NOMO-1 (cell line): Measurements from ENCODE around the gene TH.

Experiments
- DNase-seq, 2 experiments: peaks; one replicate each; lab custom pipeline; 2025; ENCODE audit not compliant: unreplicated experiment in 2 of 2; lab: John Stamatoyannopoulos, UW

Gene TH

DNA sequence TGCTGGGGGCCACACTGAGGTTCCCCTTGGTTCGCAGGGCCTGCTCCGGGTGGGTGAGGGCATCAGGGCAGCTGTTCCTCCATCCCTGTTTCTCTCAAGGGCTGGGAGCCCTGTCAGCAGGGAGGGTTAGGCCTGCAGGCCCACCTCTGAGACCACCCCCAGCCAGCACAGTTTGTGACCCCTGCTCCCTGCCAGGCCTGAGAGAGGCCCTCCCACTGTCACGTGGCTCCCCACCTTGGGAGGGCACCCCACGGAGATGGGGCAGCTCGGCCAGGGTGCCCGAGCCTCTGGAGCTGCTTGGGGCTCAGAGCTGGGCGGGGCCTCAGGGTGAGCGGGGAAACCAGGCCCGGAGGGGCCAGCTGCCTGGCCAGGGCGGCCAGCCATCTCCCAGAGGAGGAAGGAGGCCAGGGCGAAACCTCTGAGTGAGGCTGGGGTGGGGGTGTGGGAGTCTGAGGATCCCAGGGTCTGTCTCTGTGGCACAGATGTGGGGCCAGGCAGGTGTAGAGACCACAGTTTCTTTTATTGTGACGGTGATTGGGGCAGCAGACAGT is 8.1 kb downstream of the TH start:
- DNase-seq = no peak

DNA sequence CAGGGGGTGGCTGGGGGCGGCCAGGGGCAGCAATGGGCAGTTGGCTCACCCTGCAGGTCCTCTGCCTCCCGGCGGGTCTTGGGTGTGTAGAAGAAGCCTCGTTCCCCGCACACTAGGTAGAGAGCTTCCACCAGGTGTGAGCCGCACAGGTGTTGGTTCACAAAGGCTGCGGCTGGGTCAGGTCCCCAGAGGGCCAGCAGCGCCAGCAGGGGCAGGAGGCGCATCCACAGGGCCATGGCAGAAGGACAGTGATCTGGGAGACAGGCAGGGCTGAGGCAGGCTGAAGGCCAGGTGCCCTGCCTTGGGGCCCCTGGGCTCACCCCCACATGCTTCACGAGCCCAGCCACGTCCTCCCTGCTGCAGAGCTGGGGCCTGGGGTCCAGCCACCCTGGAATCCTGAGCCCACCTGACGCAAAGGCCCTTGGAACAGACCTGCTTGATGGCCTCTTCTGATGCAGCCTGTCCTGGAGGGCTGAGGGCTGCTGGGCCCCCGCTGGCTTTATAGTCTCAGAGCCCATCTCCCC is 10.8 kb downstream of the TH start, which contains the start of gene INS:
TSS of gene INS (minus strand) at position 474 of the 524 bp plus-strand sequence. CDS start at position 236, 238 bp downstream.
- DNase-seq = no peak

DNA sequence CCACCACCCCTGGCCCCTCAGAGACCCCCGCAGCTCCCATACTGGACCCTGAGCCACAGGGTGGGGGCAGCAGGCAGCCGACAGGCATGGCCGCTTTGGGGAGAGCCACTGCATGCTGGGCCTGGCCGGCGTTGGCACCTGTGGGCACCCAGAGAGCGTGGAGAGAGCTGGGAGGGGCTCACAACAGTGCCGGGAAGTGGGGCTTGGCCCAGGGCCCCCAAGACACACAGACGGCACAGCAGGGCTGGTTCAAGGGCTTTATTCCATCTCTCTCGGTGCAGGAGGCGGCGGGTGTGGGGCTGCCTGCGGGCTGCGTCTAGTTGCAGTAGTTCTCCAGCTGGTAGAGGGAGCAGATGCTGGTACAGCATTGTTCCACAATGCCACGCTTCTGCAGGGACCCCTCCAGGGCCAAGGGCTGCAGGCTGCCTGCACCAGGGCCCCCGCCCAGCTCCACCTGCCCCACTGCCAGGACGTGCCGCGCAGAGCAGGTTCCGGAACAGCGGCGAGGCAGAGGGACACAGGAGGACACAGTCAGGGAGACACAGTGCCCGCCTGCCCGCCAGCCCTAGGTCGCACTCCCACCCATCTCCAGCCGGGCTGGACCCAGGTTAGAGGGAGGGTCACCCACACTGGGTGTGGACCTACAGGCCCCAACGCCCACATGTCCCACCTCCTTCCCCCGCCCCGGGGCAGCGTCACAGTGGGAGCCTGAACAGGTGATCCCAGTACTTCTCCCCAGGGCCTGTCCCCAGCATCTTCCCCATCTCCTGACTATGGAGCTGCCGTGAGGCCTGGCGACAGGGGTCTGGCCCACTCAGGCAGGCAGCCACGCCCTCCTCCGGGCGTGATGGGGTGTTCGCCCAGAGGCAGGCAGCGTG is 11.8 kb downstream of the TH start:
- no peak for DNase-seq

DNA sequence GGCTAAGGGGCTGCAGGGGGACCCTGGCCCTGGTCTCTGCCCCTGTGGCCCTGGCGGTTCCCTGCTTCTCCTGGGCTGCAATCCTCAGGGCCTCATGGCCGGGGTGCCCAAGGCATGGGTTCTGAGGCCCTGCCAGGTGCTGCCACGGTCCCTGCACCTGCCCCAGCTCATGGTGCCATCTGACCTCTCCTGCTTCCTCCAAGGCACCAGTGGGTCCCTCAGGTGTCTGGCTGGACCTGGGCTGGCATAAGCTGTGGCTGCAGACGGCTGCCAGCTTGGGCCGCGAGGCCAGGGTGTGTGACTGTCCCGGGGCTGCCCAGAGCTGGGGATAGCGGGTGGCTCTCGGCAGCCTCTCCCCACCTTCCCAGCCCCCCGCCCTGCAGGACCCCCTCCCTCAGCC is 12.6 kb downstream of the TH start:
- DNase-seq = no peak

DNA sequence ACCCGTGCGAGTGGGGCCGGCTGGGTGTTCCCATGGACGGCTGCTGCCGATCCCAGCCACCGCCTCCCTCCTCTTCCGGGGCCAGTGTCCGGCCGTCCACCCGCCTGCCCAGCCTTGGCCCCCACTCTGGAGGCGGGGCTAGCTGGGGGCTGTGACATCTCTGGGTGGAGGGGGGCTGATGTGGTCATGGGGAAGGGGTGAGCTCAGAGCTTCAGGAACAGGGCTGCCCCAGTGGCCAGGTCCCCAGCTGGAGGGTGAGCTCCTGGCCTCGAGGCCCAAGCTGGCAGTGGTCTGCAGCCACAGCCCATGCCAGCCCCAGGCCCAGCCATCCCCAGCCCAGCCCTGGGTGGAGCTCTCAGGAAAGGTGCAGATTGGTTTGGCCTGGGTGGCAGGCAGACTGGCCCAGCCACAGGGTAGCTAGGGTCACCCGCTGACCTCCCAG is 13.3 kb downstream of the TH start:
- no peak for DNase-seq

DNA sequence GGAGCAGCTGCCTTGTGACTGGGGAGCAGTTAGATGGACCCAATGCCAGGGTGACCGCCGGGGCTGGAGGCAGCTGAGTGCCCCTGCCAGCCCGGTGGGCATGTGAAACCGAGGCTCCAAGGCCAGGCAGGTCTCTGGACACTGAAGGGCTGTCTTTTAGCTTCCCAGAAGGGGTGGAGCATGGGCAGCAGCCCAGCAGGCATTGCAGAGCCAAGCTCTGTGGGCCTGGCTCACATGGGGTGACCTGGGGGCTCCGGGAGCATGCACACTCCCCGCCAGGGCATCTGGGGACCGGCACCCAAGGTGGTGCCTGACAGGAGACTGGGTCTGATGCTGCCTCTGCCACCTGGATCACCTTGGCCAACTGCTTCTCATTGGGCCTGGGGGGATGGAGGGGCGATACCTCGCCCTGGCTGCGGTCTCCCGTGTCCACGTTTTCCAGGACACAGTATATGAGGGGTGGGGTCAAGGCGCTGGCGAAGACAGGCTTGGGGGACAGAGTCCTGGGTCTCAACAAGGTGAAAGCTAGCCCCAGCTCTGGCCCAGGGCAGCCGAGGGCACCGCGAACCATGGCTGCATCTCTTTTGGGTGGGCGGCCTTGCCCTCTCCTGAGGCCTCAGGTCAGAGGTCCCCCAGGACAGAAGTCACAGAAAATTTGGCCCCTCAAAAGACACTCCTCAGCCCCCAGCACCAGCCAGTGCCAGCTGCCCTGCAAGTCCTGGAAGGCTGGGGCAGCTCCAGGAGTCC is 14.1 kb downstream of the TH start:
- DNase-seq = no peak

DNA sequence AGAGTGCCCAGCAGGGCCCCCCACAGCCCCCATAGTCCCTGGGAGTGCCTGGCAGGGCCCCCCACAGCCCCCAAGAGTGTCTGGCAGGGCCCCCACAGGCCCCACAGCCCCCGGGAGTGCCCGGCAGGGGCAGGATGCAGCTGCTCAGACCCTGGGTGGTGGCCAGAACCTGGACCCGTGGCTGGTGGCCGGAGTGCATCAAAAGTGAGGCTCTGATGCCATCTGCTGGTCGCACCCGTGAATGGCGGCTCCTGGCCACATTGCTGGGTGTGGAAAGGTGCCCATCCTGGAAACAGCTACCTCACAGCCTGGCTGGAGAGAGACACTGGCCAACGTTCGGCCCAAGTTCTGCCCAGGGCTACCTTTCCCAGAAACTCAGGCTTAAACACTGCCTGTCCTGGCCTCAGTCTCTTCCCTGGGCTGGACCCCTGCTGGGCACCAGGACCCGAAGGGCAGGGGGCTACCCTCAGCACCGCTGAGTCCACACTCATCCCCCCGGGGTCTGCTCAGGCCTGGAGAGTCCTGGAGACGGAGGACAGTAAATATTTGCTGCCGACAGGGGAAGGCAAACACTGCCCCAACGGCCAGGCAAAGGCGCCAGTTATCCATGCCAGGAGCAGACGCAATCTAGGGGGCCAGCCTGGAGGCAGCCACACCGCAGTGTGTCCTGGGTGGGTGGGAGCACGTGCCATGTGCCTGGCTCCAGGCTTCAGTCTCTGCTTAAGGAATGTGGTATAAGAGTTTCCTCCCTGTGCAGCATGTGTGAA is 15.0 kb downstream of the TH start:
- peak in 1 of 2 experiments; percentile 32 for DNase-seq

DNA sequence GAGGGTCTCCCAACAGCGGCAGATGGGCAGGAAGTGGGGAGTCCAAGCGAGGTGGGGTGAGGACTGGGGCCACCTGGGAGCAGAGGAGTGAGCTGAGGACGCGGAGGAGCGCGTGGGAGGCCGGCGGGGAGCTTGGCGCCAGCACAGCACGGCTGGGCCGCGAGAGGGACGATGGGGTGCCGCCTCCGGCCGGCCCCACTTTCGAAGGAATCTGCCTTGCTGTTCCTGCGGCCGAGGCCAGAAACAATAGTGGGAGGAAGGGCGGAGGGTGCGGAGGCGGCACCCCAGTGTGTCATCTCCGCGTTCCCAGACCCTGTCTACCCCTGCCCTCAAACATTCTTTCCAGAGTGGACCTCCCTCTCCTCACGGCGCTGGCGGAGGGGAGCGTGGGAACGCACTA is 16.1 kb downstream of the TH start:
- no peak for DNase-seq

DNA sequence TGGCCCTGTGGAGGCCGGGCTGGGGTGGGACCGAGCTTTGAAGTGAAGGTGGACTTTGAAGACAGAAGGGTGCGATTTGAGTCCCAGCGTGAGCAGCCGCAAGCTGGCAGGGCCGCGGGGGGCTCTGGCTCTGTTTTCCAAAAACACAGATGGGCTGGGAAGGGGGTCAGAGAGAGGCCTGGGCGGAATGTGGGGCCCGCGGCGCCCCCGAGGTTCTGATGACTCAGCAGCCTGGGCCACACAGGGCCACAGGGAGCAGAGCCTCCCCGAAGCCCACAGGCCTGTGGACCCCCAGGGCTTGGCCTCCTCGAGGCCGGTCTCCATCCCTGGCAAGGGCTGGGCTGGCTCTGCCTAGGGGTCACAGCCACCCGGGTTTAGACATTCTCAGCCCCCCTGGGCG is 16.7 kb downstream of the TH start:
- no peak for DNase-seq

DNA sequence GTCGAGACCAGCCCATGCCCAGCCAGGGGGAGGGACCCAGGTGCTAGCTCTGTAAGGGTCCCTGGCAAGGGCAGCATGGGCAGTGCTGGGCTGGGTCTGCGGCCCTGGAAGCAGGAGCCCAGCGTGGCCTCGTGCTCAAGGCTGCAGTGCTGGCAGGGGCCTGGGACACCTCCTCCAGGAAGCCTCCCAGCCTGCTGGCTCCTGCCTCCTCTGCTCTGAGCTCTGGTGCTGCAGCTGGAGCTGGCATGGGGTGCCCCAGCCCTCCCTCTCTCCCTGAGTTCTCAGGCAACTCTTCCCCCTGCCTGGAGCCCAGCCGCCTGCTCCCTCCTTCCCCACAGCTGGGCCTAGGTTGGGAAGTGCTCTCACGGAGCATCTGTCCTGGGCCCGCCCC is 17.4 kb downstream of the TH start:
- DNase-seq = no peak

DNA sequence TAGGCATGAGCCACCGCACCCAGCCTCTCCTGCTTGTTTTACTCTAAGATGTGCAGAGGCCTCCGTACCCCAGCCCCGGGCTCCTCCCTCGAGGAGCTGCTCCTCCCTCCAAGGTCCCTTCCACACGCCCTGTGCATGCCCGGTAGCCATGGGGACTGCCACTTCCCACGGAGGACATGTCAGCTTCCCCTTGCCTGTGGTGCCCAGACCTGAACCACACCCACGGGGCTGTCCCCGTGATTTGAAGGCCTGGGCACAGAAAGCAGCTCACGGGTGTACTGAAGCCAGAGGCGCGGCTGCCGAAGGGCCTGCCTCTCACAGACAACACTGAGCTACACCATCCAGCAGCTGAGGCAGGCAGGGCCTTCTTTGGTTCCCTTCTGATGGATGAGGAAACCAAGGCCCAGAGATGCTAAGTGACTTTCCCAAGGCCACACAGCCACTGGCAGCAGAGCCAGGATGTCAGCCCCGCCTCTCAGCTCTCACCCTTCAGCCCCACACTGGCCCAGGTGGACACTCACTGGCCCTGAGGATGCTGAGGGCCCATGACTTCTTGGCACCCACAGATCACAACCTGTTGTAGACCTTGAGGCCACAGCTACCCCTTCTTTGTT is 17.9 kb downstream of the TH start:
- DNase-seq = no peak

DNA sequence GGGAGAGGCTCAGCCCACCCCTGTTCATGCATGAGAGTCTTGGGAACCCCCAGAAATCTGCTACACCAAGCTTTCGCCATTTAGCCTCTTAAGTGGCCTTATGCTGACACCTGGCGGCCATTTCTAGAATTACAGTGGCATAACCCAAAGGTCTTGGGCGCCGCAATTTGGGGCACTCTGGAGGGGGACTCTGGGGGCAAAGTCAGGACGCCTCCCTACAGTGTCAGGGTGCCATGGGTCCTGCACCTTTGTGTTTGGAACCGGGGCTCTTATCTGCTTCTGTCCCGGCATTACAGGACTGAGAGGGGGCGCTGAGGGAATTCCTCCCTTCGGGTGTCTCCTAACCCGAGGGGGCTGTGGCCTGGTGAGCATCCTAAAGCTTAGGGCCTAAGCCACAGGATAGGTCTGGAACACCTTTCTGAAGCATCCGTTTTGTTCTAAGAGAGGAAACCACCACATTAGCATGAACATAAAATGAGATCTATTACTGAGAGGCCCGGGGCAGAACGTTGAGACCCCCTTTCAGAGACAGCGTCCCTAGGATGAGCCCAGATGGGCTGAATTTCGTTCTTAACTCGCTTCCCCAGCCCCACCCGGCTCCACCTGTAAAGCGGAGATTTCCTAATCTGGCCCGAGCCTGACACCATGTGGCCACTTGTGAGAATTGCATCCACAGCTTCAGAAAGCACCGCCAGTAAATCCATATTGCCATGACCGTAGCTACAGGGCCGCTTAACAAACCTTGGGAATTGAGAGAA is 19.9 kb downstream of the TH start:
- peak; percentile 63 to 64 for DNase-seq

DNA sequence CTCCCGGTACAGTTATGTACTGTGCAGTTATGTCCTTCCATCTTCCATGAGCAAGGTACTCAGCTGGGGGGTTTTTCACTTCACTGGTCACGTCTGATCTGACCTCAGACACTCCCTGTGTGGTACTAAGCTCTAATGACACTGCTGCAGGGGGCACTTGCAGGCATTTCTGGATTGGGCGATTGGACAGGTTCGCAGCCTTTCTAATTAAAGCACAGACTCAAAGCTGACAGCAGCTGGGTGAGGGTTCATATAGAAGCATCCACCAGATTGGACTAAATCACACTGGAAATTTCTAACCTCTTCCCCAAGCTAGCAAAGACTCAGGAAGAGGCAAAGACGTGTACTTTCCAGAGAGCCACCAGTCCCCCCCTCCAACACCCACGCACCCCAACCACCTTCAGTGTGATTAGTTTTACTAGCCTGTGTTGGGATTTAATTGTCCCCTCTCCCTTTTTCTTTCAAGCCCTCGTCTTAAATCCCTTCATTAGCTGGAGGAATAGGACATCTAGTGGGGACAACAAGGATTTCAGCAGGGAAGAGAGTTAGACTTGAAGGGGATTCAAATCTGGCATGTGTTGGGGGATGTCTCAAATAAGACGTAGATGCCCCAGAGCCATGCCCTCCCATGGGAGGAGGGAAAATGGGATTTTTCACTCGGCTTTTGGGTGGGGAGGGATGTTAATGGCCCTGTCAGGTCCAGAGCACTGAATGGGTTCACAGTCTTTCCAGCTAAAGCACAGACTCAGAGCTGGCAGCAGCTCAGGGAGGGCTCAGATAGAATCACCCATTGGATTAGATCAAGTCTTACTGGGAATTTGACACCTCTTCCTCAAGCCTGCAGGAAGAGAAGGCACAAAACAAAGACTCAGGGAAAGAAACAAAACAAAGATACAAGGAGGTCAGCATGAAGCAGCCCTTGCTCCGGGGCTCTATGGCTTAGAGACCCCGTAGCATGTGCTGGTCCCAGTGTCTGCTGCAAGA is 21.5 kb downstream of the TH start:
- no peak for DNase-seq

DNA sequence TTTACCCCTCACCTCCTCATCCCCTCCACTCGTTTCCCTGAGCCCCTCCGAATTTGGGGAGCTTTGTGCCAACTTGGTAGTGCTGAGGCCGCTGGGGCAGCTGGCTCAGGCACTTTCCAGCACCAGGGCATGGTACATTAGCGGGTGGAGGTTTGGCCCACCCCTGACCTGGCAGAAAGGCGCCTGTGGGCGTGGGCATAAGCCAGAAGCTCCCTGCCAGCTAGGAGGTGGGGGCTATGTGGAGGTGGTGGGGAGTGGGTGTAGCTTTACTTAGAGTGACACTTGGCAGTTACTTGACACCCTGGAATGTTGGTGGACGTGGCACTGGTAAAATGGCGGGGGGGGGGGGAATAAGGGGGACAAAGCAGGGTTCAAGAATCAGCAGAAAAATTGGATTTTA is 22.2 kb downstream of the TH start:
- DNase-seq = no peak

DNA sequence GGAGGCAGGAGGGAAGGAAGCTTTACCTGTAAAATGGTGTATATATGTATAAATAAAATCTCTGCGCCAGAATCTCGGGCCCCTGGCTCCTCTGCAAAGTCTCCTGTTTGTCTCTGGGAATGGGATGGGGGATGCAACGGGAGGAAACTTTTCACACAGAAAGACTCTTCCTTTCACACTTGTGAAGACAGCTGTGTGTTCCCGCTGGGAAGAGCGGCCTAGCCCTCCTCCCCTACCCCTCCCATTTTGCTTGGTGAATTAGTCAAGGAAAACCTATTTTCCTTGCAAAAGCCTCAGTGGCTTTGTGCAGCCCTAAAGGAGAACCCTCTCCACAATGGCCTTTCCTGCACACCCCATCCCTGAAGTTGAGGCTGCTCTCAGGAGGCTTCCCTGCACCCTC is 23.0 kb downstream of the TH start:
- no peak for DNase-seq

DNA sequence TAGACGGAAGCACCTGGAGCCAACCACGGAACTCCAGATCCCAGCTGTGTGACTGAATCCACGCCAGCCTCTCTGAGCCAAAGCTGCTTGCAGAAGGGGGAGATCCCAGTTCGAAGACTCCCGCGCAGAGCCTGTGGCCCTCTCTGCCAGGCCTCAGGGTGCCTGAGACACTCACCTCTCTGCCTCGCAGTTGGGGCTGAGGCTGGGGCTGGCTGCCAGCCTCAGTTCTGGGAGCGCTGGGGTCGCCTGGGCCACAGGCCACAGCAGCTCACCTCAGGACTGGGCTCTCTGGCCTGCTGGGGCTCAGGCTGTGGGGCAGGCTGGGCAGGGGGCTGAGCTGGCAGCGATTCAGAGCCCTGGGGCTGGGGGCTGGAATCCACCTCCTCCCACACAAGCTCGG is 24.2 kb downstream of the TH start:
- no peak for DNase-seq

DNA sequence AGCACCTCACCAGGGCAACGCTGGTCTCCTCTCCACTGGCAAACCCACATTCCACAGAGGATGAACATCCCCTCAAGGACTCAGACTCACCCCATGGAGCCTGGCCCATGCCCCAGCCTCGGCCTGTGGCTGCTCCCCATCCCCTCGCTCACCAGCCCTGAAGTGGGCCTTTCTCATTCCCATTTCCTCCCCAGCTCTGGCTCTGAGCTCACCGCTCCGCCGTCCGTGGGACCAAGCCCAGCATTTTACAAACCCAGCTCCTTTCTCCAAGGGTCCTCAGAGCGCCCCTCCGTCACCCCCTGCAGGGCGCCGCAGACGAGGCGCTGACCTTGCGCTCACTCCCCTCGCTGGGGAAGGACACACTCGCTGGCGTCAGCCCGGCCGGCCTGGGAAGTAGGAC is 25.6 kb downstream of the TH start:
- no peak for DNase-seq

DNA sequence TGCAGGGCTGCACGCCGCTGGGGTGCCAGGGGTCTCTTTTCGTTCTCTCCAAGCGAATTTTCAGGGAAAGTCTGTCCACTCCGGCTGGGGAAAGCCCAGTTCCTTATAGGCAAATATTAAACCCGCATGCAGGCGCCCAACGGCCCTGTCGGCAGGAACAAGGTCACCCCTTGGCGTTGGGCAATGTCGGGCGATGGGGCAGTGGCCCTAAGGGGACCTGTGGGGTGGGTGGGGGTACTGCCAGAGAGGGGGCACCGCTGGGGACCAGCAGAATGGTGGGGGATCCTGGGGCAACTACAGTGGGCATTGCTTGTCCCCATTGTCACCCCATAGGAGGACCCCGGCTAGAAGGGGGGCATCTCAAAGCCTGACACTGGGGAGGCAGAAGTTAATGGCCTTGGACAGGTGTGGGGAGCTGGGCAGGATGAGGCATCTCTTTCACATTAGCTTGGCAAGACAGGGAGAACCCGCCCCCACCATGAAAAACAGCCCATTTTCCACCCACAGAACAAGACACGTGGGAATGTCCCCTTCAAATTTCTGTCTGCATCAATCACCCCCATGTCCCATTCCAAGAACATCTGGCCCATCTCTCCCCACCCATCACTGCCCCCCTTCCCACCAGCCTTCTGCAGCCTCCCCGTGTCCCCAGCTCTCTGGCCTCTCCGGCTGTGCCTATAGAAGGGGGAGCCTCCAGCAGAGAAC is 26.9 kb downstream of the TH start:
- no peak for DNase-seq
